Panc1 (cell line): ENCODE data around the gene INF2. TPM values are rescaled to one million over a fixed set of nuclear protein-coding genes. Genes with fewer than 3 reads are reported as not detected.

Experiments
- ATAC-seq: fragments of 200-7000 bp; cut with Tn5 transposase; 2 replicates; pipeline ENCODE4 v1.9.1; 2020; ENCODE audit warnings: mild to moderate bottlenecking, moderate library complexity
- BruUV-seq: library from RNA; stranded (reverse); fragments of 400-500 nt; replicated peaks from 2 replicates; lab custom pipeline; 2021; lab: Mats Ljungman, UMichigan
- CTCF ChIA-PET: fragments of 300-600 bp; sonication (Branson Sonifier 250); formaldehyde crosslinking; loops from one replicate; lab custom pipeline; 2022; ENCODE audit warnings: antibody characterized with exemption; lab: Charles Lee
- POLR2A ChIA-PET: fragments of 300-600 bp; sonication (Branson Sonifier 250); formaldehyde crosslinking; loops from one replicate; lab custom pipeline; 2022; ENCODE audit warnings: antibody characterized with exemption; lab: Charles Lee
- DNase-seq: peaks from one replicate; pipeline ENCODE4 v3.0.0-alpha.2; 2010; ENCODE audit warnings: low read depth, low spot score
- H3K27ac ChIP-seq: 2 replicates; pipeline ENCODE4 v1.5.1; 2011; ENCODE audit warnings: mild to moderate bottlenecking, low read length, inconsistent platforms
- H3K27me3 ChIP-seq: fragments of 200-500 bp; sonication (Bioruptor generic); 2 replicates; pipeline ENCODE4 v1.6.0; 2014; ENCODE audit warnings: low read length, inconsistent platforms; ENCODE audit not compliant: control insufficient read depth, insufficient read depth
- H3K36me3 ChIP-seq: fragments of 200-500 bp; sonication (Bioruptor generic); 2 replicates; pipeline ENCODE4 v1.5.1; 2014; ENCODE audit warnings: inconsistent platforms, mild to moderate bottlenecking, low read length, moderate library complexity; ENCODE audit not compliant: control insufficient read depth, insufficient read depth
- H3K4me1 ChIP-seq: 2 replicates; pipeline ENCODE4 v1.5.1; 2011; ENCODE audit warnings: inconsistent platforms, mild to moderate bottlenecking, low read length, moderate library complexity; ENCODE audit not compliant: control insufficient read depth, insufficient read depth
- H3K4me3 ChIP-seq, 2 experiments: 2 replicates each; pipeline ENCODE4 v1.5.1; 2011 to 2012; ENCODE audit warnings: low read depth in 2 of 2, low read length in 2 of 2, mild to moderate bottlenecking in 2 of 2, inconsistent platforms in 1 of 2, moderate library complexity in 1 of 2
- H3K9me3 ChIP-seq: fragments of 200-500 bp; sonication (Bioruptor generic); 2 replicates; pipeline ENCODE4 v1.5.1; 2014; ENCODE audit warnings: low read depth, mild to moderate bottlenecking, inconsistent platforms, low read length, moderate library complexity; ENCODE audit not compliant: control insufficient read depth, insufficient read depth
- POLR2AphosphoS5 ChIP-seq: IDR thresholded peaks from 2 replicates; pipeline ENCODE4 v1.6.1; 2012; ENCODE audit warnings: mild to moderate bottlenecking, low read depth, low read length, moderate library complexity
- SIN3A ChIP-seq: IDR thresholded peaks from 2 replicates; pipeline ENCODE4 v1.6.1; 2012; ENCODE audit warnings: low read depth, mild to moderate bottlenecking, low read length, moderate library complexity, borderline replicate concordance; ENCODE audit not compliant: insufficient read depth
- TCF7L2 ChIP-seq: IDR thresholded peaks from 2 replicates; pipeline ENCODE4 v1.6.1; 2011; ENCODE audit warnings: mild to moderate bottlenecking, low read depth, low read length, inconsistent platforms
- in situ Hi-C: cut with HindIII; loops from 2 replicates; pipeline ENCODE4 v1.10.0; 2016; ENCODE audit warnings: low sequenced_read_pairs, low pct_unique_long_range_greater_than_20kb
- intact Hi-C: fragments of 100-400 bp; cut with micrococcal nuclease; formaldehyde crosslinking; loops from one replicate; pipeline ENCODE4 v1.10.0; 2022; ENCODE audit not compliant: unreplicated experiment
- total RNA-seq: library from RNA; stranded (reverse); gene quantifications from one replicate; pipeline ENCODE4 v1.2.1, GENCODE V29; 2021; ENCODE audit not compliant: unreplicated experiment
- TF ChIP-seq, protein P1 (sequence below), 2 experiments: IDR thresholded peaks; 2 replicates each; pipeline ENCODE4 v1.6.1; 2011 to 2012; ENCODE audit warnings: low read depth in 2 of 2, control low read depth in 1 of 2, low read length in 1 of 2, mild to moderate bottlenecking in 1 of 2, moderate library complexity in 1 of 2; ENCODE audit not compliant: insufficient read depth in 1 of 2
- TF ChIP-seq, protein P2 (sequence below): fragments of 450-650 bp; IDR thresholded peaks from 2 replicates; pipeline ENCODE4 v1.5.1; 2017; ENCODE audit warnings: mild to moderate bottlenecking

Gene INF2
- total RNA-seq, 1 experiment from 2014 or later = 195 TPM

DNA sequence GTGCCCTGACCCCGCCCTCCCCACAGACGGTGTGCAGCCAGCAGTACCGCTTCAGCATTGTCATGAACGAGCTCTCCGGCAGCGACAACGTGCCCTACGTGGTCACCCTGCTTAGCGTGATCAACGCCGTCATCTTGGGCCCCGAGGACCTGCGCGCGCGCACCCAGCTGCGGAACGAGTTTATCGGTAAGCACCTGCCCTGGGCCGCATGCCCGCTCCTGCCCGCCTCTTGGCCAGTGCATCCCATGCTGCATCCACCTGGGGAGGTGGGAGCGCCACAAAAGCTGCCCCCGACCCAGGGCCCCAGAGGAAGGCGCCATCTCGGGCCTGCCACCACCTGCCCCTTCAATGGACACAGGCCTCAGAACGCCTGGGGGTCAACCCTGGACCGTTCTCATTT, 13.9 kb downstream of the INF2 start:
- Histone ChIP-seq H3K4me3 (no peak overlapping the region), H3K36me3 (no peaks in the 10 kb centered on the region), H3K27me3 (no peaks in the 10 kb centered on the region), H3K4me1 (peaks cover 48% of the 10 kb centered on the region), H3K27ac (no peak overlapping the region), H3K9me3 (no peaks in the 10 kb centered on the region)
- TF ChIP-seq SIN3A (no peak), TCF7L2 (no peak), POLR2AphosphoS5 (no peak)
- TF ChIP-seq, protein P1, sequence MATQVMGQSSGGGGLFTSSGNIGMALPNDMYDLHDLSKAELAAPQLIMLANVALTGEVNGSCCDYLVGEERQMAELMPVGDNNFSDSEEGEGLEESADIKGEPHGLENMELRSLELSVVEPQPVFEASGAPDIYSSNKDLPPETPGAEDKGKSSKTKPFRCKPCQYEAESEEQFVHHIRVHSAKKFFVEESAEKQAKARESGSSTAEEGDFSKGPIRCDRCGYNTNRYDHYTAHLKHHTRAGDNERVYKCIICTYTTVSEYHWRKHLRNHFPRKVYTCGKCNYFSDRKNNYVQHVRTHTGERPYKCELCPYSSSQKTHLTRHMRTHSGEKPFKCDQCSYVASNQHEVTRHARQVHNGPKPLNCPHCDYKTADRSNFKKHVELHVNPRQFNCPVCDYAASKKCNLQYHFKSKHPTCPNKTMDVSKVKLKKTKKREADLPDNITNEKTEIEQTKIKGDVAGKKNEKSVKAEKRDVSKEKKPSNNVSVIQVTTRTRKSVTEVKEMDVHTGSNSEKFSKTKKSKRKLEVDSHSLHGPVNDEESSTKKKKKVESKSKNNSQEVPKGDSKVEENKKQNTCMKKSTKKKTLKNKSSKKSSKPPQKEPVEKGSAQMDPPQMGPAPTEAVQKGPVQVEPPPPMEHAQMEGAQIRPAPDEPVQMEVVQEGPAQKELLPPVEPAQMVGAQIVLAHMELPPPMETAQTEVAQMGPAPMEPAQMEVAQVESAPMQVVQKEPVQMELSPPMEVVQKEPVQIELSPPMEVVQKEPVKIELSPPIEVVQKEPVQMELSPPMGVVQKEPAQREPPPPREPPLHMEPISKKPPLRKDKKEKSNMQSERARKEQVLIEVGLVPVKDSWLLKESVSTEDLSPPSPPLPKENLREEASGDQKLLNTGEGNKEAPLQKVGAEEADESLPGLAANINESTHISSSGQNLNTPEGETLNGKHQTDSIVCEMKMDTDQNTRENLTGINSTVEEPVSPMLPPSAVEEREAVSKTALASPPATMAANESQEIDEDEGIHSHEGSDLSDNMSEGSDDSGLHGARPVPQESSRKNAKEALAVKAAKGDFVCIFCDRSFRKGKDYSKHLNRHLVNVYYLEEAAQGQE (IDR thresholded peaks at IDR 0.05; ENCODE audit: insufficient read depth in 1 of 2, low read depth in 2 of 2, low read length in 1 of 2) = no peak
- TF ChIP-seq, protein P2, sequence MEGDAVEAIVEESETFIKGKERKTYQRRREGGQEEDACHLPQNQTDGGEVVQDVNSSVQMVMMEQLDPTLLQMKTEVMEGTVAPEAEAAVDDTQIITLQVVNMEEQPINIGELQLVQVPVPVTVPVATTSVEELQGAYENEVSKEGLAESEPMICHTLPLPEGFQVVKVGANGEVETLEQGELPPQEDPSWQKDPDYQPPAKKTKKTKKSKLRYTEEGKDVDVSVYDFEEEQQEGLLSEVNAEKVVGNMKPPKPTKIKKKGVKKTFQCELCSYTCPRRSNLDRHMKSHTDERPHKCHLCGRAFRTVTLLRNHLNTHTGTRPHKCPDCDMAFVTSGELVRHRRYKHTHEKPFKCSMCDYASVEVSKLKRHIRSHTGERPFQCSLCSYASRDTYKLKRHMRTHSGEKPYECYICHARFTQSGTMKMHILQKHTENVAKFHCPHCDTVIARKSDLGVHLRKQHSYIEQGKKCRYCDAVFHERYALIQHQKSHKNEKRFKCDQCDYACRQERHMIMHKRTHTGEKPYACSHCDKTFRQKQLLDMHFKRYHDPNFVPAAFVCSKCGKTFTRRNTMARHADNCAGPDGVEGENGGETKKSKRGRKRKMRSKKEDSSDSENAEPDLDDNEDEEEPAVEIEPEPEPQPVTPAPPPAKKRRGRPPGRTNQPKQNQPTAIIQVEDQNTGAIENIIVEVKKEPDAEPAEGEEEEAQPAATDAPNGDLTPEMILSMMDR = no peak
- ATAC-seq (no peak), DNase-seq (no peak)
- POLR2A ChIA-PET = no interaction called here
- intact Hi-C loops = no loop called here
- BruUV-seq = no TSS peak
- in situ Hi-C loops = no loop called here
- CTCF ChIA-PET = interaction anchor here (0.8 kb wide), 1 partner anchor 25 kb away, joined by 3 read pairs; no protein-coding TSS in a partner anchor

DNA sequence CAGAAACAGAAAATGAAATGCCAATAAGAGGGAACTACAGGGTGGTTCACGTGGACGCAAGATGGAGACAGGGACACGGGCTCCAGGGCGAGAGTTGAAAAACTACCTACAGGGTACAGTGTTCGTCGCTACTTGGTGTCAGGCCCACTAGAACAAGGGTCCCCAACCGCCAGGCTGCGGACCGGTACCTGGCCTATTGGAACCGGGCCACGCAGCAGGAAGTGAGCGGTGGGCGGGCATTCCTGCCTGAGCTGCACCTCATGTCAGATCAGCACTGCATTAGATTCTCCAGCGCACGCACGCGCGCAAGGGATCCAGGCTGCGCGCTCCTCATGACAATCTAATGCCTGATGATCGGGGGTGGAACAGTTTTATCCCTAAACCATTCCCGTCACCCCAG, 14.8 kb downstream of the INF2 start:
- no TSS peak for BruUV-seq
- TF ChIP-seq POLR2AphosphoS5 (no peak), TCF7L2 (no peak), SIN3A (no peak)
- TF ChIP-seq, protein P2 = no peak
- TF ChIP-seq, protein P1 (IDR thresholded peaks at IDR 0.05; ENCODE audit: insufficient read depth in 1 of 2, low read depth in 2 of 2, low read length in 1 of 2) = no peak
- intact Hi-C loops (no loop called here), in situ Hi-C loops (no loop called here)
- H3K9me3 ChIP-seq = no peaks in the 10 kb centered on the region
- no peak overlapping the region; the same call in 1 of the 2 replicates for H3K27ac ChIP-seq
- CTCF ChIA-PET = no interaction called here
- H3K36me3 ChIP-seq = no peaks in the 10 kb centered on the region
- peaks cover 50% of the 10 kb centered on the region for H3K4me1 ChIP-seq
- ATAC-seq (no peak), DNase-seq (no peak)
- POLR2A ChIA-PET = no interaction called here
- no peaks in the 10 kb centered on the region for H3K27me3 ChIP-seq
- H3K4me3 ChIP-seq = no peak overlapping the region
